Stomach smooth muscle (tissue), 2 donors: Measurements from ENCODE around the gene NUDT1.

Experiments
- H3K27ac ChIP-seq: one replicate; pipeline ENCODE4 v1.7.0; 2013; ENCODE audit warnings: mild to moderate bottlenecking, low read length, inconsistent platforms
- H3K27me3 ChIP-seq, 2 donors: one replicate each; pipeline ENCODE4 v1.7.0; 2013; ENCODE audit warnings: low read length in 2 of 2; ENCODE audit not compliant: insufficient read depth in 2 of 2, control insufficient read depth in 1 of 2
- H3K36me3 ChIP-seq, 2 donors: one replicate each; pipeline ENCODE4 v1.7.0; 2013; ENCODE audit warnings: low read length in 2 of 2; ENCODE audit not compliant: control insufficient read depth in 2 of 2, insufficient read depth in 2 of 2
- H3K4me1 ChIP-seq: one replicate; pipeline ENCODE4 v1.7.0; 2013; ENCODE audit warnings: low read length; ENCODE audit not compliant: control insufficient read depth, insufficient read depth
- H3K4me3 ChIP-seq, 2 donors: one replicate each; pipeline ENCODE4 v1.7.0; 2013; ENCODE audit warnings: low read length in 2 of 2
- H3K9ac ChIP-seq, 2 donors: one replicate each; pipeline ENCODE4 v1.7.0; 2013; ENCODE audit warnings: low read length in 2 of 2, mild to moderate bottlenecking in 1 of 2
- H3K9me3 ChIP-seq, 2 donors: one replicate each; pipeline ENCODE4 v1.7.0; 2013; ENCODE audit warnings: low read length in 2 of 2; ENCODE audit not compliant: control insufficient read depth in 2 of 2
- donor health status: healthy.
- donor health status: Pancreatic carcinoma.

Gene NUDT1

DNA sequence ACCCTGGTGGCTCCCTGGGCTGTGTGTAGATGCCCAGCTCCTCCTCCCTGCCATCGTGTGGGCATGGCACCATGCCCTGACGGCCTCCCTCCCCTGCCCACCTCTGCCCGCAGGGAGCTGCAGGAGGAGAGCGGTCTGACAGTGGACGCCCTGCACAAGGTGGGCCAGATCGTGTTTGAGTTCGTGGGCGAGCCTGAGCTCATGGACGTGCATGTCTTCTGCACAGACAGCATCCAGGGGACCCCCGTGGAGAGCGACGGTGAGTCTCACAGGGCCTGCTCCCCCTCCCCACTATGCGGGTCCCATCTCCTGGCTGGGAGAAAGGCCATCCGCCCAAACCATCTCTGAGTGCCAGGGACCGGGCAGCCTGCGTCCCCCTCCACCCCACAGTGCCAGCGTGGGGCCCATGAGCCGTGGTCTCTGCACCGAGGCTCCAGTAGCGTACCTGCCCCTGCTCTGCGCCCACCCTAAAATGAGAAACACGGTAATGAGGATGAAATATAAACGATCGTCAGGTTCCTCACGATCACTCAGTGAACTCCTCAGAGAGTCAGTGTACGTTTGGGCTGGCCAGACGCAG is 7.8 kb downstream of the NUDT1 start:
- H3K27me3 ChIP-seq: no peaks in the 10 kb centered on the region
- H3K27ac ChIP-seq: no peak overlapping the region
- no peak overlapping the region for H3K9ac ChIP-seq
- H3K4me3 ChIP-seq: no peak overlapping the region
- H3K9me3 ChIP-seq: no peaks in the 10 kb centered on the region
- no peaks in the 10 kb centered on the region for H3K4me1 ChIP-seq
- peaks cover 0 to 4% of the 10 kb centered on the region in 2 donors for H3K36me3 ChIP-seq

DNA sequence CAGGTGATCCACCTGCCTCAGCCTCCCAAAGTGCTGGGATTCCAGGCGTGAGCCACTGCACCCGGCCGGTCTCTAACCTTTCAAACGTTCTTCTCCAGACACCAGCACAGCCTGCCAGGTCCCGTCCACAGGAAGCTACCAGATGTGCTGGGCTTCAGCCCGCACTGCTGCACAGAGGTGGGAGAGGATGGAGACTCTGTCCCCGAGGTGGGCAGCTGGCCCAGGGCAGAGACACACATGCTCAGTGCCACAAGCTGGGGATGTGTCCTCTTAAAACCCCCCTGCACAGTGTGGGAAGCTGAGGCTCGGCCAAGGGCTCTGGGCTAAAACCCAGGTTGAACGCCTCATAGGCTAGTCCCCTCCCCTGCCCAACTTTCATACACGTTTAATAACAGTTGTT is 9.4 kb downstream of the NUDT1 start:
- peaks cover 0 to 3% of the 10 kb centered on the region in 2 donors for H3K36me3 ChIP-seq
- no peaks in the 10 kb centered on the region for H3K4me1 ChIP-seq
- H3K27ac ChIP-seq: no peak overlapping the region
- no peak overlapping the region for H3K4me3 ChIP-seq
- H3K9ac ChIP-seq: no peak overlapping the region
- no peaks in the 10 kb centered on the region for H3K9me3 ChIP-seq
- no peaks in the 10 kb centered on the region for H3K27me3 ChIP-seq

DNA sequence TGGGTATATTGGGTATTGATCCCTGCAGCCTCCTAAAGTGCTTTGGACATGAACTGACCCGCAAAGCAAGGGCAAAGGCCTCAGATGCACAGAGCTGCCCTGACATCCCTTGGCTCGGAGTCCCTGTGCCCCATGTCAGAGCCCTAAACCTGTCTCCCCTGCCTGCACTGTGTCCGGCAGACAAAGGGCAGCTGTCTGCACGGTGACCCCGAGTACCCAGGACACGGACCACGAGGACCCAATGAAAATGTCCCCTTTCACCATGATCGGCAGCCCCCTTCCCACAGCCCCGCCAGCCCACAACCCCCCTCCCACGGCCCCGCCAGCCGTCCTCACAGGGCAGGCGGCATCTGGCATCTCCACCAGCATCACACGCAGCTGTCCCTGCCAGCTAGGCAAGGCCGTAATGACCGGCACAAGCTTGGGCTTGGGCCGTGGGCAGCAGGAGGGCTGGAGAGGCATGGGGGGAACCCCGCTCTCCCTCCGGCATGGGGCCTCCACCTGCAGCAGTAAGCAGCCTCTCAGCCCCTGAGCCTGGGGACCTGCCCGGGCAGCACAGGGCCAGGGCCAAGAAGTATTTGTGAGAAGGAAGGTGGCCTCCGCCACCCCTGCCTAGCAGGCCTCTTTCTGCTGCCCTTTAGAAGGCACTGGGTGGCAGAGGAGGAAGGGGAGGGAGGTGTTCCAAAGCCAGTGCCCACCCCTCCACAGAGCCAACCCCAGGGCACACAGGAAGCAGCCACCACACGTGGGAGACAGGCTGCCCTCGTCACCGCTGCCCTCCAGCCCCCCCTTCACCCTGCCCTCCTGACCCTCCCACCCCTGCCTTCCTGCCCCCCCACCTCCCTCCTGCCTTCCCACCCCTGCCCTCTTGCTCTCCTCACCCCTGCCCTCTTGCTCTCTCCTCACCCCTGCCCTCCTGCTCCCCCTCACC is 10.1 kb downstream of the NUDT1 start:
- H3K4me1 ChIP-seq: no peaks in the 10 kb centered on the region
- no peaks in the 10 kb centered on the region for H3K27me3 ChIP-seq
- peaks cover 0 to 3% of the 10 kb centered on the region in 2 donors for H3K36me3 ChIP-seq
- no peaks in the 10 kb centered on the region for H3K9me3 ChIP-seq
- no peak overlapping the region for H3K27ac ChIP-seq
- H3K9ac ChIP-seq: no peak overlapping the region
- H3K4me3 ChIP-seq: no peak overlapping the region

DNA sequence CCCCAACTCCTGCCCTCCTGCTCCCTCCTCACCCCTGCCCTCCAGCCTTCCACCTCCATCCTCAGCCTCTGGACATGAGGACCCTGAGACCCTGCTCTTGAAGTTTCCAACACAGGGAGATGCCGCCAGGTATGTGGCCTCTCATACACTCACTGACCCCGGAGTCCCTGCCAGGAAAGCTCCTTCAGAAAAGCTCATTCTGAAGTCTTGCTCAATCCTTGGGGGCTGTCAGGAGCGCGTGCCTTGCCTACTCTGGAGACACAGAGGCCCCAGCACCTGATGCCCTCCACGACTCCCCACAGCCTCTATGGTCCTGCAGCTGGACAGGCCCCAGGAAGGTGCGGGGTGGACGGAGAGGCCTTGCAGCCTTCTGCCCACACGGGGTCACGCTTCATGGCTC is 11.0 kb downstream of the NUDT1 start:
- H3K9ac ChIP-seq: no peak overlapping the region
- peaks cover 0 to 3% of the 10 kb centered on the region in 2 donors for H3K36me3 ChIP-seq
- H3K27ac ChIP-seq: no peak overlapping the region
- H3K4me1 ChIP-seq: no peaks in the 10 kb centered on the region
- no peak overlapping the region for H3K4me3 ChIP-seq
- H3K9me3 ChIP-seq: no peaks in the 10 kb centered on the region
- no peaks in the 10 kb centered on the region for H3K27me3 ChIP-seq

DNA sequence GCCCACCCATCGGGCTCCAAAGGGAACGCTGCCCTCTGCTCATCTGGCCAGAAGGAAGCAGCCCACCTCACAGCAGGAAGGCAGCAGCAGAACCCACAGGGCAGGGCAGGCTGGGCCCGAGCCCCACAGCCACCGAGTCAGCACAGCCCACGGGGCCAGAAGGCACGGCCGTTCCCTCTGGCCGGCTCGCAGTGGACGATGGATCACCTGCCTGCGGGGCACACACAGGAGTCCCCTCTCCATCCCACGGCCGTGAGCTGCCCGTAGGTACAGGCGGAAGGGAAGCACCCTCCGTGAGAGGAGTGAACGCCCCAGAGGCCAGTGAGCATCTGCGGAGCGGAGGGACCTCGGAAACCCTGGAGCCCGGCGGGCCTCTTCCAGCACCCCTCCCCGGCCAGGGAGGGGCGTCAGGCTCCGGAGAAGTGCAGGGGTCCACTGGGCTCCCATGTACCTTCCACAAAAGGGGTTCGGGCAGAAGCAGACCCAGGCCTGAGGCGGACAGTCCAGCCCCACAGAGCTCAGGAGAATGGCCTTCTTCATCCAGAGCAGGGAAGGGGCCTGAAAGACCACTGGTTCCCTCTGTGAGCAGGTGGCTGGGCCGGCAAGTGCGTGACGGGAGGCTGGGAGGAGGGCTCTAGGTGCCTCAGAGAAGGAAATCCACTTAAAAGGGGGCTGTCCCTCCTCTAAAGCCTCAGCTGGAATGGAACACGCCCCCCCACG is 11.7 kb downstream of the NUDT1 start:
- no peaks in the 10 kb centered on the region for H3K27me3 ChIP-seq
- H3K9ac ChIP-seq: no peak overlapping the region
- no peak overlapping the region for H3K27ac ChIP-seq
- no peaks in the 10 kb centered on the region for H3K4me1 ChIP-seq
- no peak overlapping the region for H3K4me3 ChIP-seq
- H3K36me3 ChIP-seq: peaks cover 0 to 5% of the 10 kb centered on the region in 2 donors
- no peaks in the 10 kb centered on the region for H3K9me3 ChIP-seq

DNA sequence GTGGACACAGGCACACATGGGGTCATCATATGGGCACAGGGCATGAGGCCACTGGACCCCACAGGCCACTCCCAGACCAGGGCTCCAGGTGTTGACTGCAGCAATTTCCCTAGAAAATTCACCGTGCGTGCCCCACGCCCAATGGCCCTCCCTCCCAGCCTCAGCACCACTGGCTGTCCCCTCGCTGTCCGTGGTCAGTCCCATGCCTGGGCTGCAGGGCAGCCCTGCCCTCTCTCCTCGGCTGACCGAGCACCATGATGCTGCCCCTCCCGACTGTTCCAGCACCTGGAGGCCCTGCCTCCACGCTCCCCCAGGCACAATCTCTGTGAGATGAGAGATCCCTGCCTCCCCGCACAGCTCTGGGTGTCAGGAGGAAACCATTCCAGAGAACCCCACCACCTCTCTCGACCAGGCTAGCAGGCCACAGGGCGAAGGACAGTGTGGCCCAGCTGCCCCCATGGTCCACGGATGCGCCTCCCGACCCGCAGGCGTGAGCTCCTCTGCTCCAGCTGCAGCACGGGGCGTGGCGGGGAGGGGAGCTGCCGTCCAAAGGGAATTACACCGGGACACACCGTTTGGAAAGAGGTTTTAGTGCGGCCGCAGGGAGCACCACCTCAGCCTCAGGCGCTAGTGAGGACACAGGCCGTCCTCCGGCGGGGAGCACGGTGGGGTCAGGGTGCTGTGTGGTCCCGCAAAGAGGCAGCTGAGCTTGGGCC is 12.6 kb downstream of the NUDT1 start:
- H3K9me3 ChIP-seq: no peaks in the 10 kb centered on the region
- H3K4me1 ChIP-seq: no peaks in the 10 kb centered on the region
- H3K4me3 ChIP-seq: no peak overlapping the region
- H3K27ac ChIP-seq: no peak overlapping the region
- H3K9ac ChIP-seq: no peak overlapping the region
- H3K27me3 ChIP-seq: no peaks in the 10 kb centered on the region
- H3K36me3 ChIP-seq: peaks cover 0 to 5% of the 10 kb centered on the region in 2 donors

DNA sequence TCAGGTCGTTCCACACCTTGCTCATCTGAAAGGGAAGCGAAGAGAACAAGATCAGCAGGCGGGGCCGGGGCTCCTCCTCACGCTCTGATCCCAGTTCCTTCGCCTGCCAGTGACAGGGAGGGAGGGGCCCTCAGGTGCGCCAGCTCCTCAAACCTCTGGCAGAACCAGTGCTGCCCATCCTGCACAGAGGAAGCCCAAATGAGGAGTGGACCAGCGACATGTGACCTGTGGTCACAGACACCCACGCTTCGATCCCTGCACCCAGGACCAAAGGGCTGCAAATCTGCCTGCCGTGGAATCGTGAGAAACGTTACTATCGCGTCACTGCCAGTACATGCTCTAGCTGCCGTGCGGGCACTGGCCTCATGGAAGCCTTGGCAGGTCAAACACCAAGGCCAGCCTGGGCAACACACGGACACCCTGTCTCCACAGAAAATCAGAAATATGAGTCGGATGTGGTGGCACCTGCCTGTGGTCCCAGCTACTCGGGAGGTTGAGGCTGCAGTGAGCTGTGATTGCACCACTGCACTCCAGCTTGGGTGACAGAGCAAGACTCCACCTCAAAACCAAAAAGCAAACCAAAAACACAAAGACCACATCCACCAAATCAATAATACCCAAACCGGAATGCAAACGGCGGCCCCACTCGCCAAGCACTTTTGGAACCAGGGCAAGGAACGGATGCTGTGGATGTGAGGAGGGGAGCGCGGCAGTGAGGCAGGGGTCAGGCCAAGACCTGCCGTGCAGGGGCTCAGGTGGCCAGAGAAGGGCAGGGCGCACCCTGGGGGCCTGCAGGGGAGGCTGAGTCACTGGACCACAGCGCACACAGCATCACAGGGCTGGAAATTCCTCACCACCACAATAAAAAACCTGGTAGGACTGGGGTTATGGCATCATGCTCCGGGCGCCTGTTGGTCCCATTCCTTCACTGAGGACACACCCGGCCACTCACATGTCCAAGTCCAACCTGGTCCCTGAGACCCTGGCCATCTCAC is 13.4 kb downstream of the NUDT1 start:
- Histone ChIP-seq H3K36me3 (peaks cover 0 to 5% of the 10 kb centered on the region in 2 donors), H3K4me3 (no peak overlapping the region), H3K27me3 (no peaks in the 10 kb centered on the region), H3K9ac (no peak overlapping the region), H3K27ac (no peak overlapping the region), H3K9me3 (no peaks in the 10 kb centered on the region), H3K4me1 (no peaks in the 10 kb centered on the region)

DNA sequence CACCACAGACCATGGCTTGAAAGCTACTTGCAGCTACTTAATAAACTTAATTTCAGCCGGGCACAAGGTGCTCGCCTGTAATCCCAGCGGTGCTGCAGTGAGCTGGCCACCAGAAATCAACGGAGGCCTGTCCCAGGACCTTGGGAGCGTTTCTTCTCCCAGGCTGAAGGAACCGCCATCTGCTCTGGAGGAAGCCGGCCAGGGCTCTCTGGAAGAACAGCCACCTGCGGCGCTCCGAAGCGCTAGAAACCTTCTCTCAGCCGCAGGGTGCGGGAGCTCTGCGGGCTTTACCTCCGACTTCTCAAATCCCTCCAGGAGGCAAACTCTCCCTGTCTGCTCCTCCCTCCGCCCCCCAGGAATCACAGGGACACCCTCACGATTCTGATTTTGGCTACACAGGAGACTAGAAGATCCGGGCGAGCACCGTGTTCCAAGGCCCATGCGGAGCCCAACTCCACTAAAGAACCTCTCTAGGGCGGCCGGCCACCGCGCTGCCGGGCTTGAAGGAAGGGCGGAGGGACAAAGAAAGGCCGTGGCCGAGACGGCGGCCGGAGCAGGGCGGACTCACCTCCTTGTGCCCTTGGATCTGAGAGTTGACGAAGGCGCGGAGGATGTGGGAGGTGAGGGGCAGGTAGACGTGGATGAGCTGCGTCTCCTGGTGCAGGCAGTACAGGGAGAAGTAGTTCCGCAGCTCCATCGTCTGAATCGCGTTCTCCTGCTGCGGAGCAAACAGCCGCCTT is 14.4 kb downstream of the NUDT1 start:
- no peaks in the 10 kb centered on the region for H3K9me3 ChIP-seq
- no peak overlapping the region for H3K4me3 ChIP-seq
- no peaks in the 10 kb centered on the region for H3K27me3 ChIP-seq
- H3K27ac ChIP-seq: no peak overlapping the region
- H3K9ac ChIP-seq: no peak overlapping the region
- H3K36me3 ChIP-seq: peaks cover 0 to 5% of the 10 kb centered on the region in 2 donors
- no peaks in the 10 kb centered on the region for H3K4me1 ChIP-seq

DNA sequence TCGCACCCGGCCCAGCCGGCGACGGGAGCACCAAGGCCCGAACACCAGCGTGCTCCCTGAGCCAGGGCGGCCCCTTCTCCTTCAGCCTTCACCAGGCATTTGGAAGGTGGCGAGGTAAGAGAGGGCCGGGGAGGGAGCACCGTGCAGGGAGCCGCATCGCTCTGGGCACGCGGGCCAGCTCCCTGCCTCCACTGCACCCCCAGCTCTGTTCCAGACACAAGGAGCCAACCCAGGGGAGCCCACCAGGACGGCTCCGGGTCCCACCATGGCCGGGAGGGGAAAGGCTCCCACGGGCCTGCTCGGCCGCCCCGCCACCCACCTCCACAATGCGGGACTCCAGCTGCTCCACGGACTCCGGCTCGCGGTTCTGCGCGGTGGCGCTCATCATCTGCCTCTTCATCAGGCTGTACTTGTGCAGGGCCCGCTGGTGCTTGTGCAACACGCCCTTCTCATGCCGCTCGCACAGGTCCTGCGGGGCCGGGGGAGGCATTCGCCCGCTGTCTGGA is 15.1 kb downstream of the NUDT1 start:
- Histone ChIP-seq H3K4me3 (no peak overlapping the region), H3K9ac (no peak overlapping the region), H3K27ac (no peak overlapping the region), H3K36me3 (peaks cover 0 to 5% of the 10 kb centered on the region in 2 donors), H3K9me3 (no peaks in the 10 kb centered on the region), H3K27me3 (no peaks in the 10 kb centered on the region), H3K4me1 (no peaks in the 10 kb centered on the region)
